ENCODE data around the gene GMCL1. TPM values are rescaled to one million over a fixed set of nuclear protein-coding genes. Genes with fewer than 3 reads are reported as not detected.

GMCL1 gene
- total RNA-seq, 1 experiment from 2014 or later, result 21.6 TPM

GRCh38 chr2:69917852-69918251 is 88.4 kb downstream of the GMCL1 start (continued):
- TF ChIP-seq ZNF281 (CRISPR knock-in tag; IDR thresholded peaks at IDR 0.05), result no peak
- no peak for TF ChIP-seq JUN (CRISPR knock-in tag; IDR thresholded peaks at IDR 0.05)
- no peak for TF ChIP-seq ZNF138 (CRISPR knock-in tag; conservative IDR thresholded peaks at IDR 0.05)
- no peak for TF ChIP-seq NFATC4 (CRISPR knock-in tag; IDR thresholded peaks at IDR 0.05)
- TF ChIP-seq ZNF121 (CRISPR knock-in tag; IDR thresholded peaks at IDR 0.05), result no peak
- TF ChIP-seq, protein P1, sequence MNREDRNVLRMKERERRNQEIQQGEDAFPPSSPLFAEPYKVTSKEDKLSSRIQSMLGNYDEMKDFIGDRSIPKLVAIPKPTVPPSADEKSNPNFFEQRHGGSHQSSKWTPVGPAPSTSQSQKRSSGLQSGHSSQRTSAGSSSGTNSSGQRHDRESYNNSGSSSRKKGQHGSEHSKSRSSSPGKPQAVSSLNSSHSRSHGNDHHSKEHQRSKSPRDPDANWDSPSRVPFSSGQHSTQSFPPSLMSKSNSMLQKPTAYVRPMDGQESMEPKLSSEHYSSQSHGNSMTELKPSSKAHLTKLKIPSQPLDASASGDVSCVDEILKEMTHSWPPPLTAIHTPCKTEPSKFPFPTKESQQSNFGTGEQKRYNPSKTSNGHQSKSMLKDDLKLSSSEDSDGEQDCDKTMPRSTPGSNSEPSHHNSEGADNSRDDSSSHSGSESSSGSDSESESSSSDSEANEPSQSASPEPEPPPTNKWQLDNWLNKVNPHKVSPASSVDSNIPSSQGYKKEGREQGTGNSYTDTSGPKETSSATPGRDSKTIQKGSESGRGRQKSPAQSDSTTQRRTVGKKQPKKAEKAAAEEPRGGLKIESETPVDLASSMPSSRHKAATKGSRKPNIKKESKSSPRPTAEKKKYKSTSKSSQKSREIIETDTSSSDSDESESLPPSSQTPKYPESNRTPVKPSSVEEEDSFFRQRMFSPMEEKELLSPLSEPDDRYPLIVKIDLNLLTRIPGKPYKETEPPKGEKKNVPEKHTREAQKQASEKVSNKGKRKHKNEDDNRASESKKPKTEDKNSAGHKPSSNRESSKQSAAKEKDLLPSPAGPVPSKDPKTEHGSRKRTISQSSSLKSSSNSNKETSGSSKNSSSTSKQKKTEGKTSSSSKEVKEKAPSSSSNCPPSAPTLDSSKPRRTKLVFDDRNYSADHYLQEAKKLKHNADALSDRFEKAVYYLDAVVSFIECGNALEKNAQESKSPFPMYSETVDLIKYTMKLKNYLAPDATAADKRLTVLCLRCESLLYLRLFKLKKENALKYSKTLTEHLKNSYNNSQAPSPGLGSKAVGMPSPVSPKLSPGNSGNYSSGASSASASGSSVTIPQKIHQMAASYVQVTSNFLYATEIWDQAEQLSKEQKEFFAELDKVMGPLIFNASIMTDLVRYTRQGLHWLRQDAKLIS (CRISPR knock-in tag; IDR thresholded peaks at IDR 0.05; ENCODE audit: borderline replicate concordance), result no peak
- TF ChIP-seq, protein P2, sequence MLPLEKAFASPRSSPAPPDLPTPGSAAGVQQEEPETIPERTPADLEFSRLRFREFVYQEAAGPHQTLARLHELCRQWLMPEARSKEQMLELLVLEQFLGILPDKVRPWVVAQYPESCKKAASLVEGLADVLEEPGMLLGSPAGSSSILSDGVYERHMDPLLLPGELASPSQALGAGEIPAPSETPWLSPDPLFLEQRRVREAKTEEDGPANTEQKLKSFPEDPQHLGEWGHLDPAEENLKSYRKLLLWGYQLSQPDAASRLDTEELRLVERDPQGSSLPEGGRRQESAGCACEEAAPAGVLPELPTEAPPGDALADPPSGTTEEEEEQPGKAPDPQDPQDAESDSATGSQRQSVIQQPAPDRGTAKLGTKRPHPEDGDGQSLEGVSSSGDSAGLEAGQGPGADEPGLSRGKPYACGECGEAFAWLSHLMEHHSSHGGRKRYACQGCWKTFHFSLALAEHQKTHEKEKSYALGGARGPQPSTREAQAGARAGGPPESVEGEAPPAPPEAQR (CRISPR knock-in tag; IDR thresholded peaks at IDR 0.05), result no peak

DNA sequence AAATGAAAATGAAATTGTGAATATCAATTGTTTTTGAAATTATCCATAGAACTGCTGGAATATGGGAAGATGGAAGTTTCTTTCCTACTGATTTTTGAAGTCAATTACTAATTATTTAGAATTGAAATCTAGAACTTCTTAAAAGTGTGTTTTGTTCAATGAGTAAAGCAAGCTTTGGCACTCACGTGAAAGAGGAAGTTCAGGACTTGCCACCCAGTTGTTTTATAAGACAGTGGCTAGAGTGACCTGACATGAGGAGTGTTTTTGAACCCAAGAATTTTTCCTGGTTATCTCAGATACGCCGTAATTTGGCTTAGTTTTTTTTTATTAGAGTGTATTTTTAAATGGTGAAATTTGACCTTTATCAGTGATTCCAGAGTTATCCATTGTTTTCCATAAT is 88.9 kb downstream of the GMCL1 start:
- ChIA-PET POLR2A (no interaction called here), CTCF (no interaction called here)
- Mint-ChIP-seq H3K36me3 (no peaks in the 10 kb centered on the region), H3K4me3 (no peak overlapping the region), H3K4me1 (peaks cover 4% of the 10 kb centered on the region; the same call in 1 of the 2 replicates), H3K27me3 (ENCODE audit: low read depth) (no peaks in the 10 kb centered on the region), H3K27ac (no peak overlapping the region), H3K9me3 (no peaks in the 10 kb centered on the region)
- ATAC-seq, result no peak
- no peak for DNase-seq (ENCODE audit: low spot score)
- TF ChIP-seq NFATC4 (CRISPR knock-in tag; IDR thresholded peaks at IDR 0.05) (no peak), ATF3 (CRISPR knock-in tag; conservative IDR thresholded peaks at IDR 0.05) (no peak), MYBL2 (CRISPR knock-in tag; IDR thresholded peaks at IDR 0.05) (no peak), NFE2L1 (CRISPR knock-in tag; IDR thresholded peaks at IDR 0.05) (no peak), NR2C2 (CRISPR knock-in tag; IDR thresholded peaks at IDR 0.05) (no peak), ZNF423 (CRISPR knock-in tag; IDR thresholded peaks at IDR 0.05) (no peak), NR1H2 (CRISPR knock-in tag; IDR thresholded peaks at IDR 0.05) (no peak), ZNF232 (CRISPR knock-in tag; IDR thresholded peaks at IDR 0.05) (no peak)
- TF ChIP-seq, protein P3, sequence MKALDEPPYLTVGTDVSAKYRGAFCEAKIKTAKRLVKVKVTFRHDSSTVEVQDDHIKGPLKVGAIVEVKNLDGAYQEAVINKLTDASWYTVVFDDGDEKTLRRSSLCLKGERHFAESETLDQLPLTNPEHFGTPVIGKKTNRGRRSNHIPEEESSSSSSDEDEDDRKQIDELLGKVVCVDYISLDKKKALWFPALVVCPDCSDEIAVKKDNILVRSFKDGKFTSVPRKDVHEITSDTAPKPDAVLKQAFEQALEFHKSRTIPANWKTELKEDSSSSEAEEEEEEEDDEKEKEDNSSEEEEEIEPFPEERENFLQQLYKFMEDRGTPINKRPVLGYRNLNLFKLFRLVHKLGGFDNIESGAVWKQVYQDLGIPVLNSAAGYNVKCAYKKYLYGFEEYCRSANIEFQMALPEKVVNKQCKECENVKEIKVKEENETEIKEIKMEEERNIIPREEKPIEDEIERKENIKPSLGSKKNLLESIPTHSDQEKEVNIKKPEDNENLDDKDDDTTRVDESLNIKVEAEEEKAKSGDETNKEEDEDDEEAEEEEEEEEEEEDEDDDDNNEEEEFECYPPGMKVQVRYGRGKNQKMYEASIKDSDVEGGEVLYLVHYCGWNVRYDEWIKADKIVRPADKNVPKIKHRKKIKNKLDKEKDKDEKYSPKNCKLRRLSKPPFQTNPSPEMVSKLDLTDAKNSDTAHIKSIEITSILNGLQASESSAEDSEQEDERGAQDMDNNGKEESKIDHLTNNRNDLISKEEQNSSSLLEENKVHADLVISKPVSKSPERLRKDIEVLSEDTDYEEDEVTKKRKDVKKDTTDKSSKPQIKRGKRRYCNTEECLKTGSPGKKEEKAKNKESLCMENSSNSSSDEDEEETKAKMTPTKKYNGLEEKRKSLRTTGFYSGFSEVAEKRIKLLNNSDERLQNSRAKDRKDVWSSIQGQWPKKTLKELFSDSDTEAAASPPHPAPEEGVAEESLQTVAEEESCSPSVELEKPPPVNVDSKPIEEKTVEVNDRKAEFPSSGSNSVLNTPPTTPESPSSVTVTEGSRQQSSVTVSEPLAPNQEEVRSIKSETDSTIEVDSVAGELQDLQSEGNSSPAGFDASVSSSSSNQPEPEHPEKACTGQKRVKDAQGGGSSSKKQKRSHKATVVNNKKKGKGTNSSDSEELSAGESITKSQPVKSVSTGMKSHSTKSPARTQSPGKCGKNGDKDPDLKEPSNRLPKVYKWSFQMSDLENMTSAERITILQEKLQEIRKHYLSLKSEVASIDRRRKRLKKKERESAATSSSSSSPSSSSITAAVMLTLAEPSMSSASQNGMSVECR (CRISPR knock-in tag; IDR thresholded peaks at IDR 0.05; ENCODE audit: borderline replicate concordance), result no peak
- TF ChIP-seq, protein P4, sequence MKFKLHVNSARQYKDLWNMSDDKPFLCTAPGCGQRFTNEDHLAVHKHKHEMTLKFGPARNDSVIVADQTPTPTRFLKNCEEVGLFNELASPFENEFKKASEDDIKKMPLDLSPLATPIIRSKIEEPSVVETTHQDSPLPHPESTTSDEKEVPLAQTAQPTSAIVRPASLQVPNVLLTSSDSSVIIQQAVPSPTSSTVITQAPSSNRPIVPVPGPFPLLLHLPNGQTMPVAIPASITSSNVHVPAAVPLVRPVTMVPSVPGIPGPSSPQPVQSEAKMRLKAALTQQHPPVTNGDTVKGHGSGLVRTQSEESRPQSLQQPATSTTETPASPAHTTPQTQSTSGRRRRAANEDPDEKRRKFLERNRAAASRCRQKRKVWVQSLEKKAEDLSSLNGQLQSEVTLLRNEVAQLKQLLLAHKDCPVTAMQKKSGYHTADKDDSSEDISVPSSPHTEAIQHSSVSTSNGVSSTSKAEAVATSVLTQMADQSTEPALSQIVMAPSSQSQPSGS (CRISPR knock-in tag; IDR thresholded peaks at IDR 0.05; ENCODE audit: borderline replicate concordance, low read depth), result no peak
- TF ChIP-seq, protein P1 (CRISPR knock-in tag; IDR thresholded peaks at IDR 0.05; ENCODE audit: borderline replicate concordance), result no peak
